HG03159 (cell line): Measurements from ENCODE around the gene SRSF1.
"Not testable (repeated sequence)": the region's sequence is repeated elsewhere in the genome, so short reads cannot be mapped to it uniquely, and the experiment has no call there.

Source experiments
- ATAC-seq: cut with Tn5 transposase; IDR thresholded peaks from one replicate; pipeline ENCODE4 v1.9.1; 2021; ENCODE audit warnings: mild to moderate bottlenecking, moderate library complexity; ENCODE audit not compliant: unreplicated experiment

Gene SRSF1

DNA sequence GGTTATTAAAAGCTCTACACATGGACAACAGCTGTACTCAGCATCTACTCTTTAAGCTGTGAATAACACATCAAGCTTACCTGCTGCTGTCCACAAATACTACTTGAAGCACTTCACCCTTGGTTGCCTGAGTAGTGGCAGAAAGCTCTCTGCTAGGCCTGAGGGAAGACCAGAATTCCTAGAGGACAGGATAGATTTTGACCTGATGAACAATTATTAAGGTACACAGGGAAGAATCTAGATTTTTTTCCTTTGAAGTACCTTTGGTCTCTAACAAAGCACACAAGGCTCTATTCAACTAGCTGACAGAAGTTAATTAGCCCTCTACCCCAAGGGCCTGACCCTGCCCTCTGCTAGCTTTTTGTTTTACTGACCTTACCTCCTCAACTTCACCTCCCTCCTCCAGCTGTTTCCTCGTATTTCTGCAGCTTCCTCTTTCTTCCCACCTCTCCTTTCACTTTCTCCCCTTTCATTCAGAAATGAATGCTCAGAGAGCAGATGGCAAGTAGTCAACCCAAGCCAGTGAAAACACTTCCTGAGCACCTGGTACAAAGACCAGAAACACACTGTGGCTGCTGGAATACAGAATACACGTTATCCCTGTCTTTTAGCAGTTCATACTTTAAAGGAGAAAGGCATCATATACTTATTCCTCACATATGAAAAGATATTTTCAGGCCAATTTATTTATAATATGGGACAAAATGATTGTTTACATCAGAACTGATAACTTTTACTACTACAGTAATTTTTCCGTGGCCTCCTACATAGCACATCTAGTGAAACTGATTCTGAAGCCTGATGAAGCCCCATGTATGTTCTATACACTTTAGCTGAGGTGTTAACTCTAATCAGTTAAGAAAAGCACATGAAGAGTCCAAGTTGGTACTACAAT, 13.3 kb downstream of the SRSF1 start:
- ATAC-seq: no peak

DNA sequence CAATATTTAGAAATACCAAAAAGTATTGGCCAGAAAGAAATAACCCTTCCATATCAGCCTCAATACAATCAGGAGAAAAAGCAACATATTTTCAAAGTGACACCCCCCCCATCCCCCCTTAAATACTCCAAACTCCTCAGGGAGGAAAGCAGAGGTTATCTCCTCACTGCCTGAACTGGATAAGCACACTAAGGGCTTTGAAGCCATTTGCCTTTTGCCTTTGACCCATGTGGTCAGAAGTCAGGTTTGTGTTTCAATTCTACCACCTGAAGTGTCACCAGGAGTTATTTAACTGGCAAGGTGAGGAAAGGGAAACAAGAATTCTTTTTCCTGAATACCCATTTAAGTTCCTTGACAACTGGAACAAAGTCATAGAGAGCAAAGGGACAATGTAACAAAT, 15.5 kb downstream of the SRSF1 start:
- ATAC-seq: no peak

DNA sequence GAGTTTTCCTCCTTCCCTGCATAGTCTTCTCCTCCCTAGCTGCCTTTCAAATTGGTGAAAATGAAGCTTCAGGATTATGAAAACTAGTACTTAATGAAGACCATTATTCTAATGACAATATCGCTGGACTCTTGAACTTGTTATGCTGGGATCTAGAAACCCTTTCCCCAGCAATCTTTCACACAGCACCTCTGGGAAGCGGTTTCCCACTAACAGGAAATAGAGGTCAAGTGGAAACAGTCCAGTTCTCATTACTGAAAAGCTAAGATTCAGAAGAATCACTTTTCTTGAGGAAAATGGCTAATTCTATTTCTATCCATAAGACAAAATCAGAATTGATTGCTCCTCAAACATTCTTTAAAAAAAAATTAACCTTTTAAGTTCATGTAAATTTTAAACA, 17.0 kb downstream of the SRSF1 start:
- ATAC-seq: no peak

DNA sequence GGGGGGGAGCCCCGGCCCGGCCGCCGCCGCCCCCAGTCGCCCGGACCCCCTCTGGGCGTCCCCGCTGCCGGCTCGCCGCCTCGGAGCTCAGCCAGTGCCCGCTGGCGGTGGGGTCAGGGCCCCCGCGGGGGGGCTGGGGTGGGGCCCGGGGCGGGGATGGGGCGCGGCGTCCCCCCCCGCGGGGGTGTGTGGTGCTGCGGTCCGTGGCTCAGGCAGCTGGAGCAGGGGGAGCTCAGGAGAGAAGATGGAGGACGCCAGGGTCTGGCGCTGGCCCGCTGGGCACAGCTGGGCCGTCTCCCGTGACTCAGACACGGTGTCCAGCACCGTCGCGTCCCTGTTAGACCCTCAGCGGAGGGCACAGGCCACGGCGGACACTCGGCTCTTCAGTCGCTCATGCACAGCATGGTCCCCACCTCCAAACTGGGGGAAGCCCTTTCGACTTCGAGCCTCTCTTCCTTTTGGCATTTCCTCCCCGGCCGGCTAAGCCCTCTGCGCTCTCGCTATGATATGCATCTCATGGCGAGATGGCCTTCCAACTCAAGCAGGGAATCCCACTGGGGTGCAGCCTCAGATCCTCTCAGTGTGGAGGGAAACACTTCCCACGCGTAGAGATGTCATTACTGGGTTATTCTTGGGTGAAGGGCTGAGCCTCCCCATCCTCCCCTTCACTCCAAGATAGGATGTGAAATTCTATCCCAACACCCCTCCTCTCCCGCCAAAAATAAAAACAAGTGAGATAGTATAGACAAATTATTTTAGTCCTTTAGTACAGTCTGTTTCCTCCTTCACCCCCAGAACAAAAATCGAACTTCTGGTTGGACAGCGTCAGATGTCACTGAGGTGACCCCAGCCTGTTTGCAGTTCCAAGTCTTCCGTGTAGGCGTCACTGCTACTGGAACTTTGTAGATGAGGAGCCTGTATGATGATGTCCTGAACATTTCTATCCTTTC, 18.5 kb downstream of the SRSF1 start:
- peak; percentile 75 for ATAC-seq

DNA sequence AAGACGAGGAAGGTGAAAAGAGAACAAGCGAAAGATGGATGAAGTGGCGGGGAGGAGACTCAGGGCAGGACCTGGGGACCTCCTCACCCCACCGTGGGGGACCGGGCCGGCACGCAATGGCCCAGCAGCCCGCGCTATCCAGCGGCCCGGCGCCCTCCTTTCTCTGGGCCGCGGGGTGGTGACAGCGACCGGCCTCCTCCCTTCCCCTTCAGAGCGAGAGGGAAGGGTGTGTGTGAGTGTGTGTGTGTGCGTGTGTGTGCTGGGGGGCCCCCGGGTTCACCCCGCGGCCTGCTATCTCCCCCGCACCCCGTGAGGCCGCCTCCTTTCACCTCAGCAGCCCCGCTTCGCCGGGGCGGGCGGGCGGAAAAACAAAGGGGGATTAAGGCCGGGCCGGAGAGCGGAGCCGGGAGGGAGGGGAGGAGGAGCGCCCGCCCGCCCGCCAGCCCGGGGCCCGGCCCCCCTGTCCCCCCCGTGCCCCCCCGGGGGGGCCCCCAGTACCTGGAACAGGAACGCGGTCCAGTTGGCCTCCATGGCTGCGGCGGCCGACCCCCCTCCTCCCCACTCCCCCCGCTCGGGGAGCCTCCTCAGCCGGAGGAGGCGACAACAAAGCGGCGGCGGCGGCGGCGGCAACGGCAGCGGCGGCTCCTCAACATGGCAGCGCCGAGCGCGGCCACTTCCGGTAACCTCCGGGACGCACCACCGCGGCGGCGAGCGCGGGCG, 19.3 kb downstream of the SRSF1 start, which contains the start of gene VEZF1:
Gene VEZF1 (minus strand): TSS at position 674 of the 720 bp plus-strand sequence. CDS start 143 bp downstream, at position 531.
- peak; percentile 57 for ATAC-seq

DNA sequence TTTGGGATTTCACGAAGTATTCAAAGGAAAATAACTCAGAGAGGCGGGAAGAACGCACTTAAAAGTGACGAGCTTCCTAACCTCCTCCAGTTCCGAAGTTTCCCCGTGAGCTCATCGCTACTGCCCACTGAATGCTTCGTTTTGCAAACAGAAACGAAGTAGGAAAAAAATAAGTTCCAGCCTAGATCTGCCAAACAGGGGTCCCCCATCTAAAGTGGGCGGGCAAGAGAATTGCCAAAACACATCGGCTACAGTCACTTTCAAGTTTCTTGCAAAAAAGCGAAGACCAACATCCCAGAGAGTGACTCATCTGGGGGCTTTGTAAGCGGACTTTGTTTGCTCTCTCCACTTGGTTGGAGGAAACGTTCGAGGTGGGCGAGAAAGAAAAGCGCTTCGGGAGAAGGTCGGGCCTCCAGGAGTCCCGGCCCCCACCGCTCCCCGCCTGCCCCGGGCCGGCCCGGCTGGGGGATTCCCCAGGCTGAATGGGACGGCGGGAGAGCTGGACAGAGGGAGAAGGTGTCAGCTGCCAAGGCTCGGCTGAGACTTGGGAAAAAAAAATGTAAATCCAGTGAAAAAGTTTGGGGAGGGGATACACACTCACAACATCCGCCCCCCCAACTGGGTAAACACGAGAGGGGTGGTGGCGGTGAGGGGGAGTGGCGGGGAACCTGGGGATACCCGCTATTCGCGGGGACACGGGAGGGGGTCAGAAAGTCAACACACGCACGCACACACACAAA, 20.0 kb downstream of the SRSF1 start:
- ATAC-seq: peak; percentile 2

GRCh38 chr17:57985675-57985974, 21.4 kb downstream of the SRSF1 start:
- no peak for ATAC-seq

GRCh38 chr17:57984936-57985674, 21.9 kb downstream of the SRSF1 start:
- ATAC-seq: no peak

DNA sequence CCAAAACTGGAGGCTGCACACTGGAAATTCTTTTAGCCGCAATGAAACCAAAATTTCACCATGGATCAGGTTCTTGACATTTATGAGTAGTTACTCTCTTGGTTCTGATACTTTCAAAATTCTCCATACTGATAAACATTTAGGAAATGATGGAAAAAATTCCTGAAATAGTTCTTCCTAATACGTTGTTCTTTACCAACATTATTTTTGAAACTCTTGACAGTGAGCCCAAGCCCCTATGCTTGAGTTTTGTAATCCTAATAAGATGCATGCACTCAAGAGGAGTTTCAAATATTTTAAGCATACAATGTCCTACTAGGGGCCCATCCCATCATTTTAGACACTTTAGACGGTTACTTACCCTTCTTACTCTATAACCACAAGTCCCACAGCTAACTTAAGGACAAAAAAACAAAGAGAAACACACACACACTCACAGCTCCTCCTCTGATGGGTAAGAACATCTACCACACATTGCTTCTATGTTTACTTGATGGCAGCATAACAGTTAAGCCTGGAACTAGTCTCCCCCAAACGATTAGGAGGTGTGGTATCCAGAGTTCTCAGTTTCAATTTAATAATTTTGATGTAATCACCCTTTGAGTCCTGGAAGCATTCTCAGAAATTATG, 22.7 kb downstream of the SRSF1 start:
- no peak for ATAC-seq

GRCh38 chr17:57983446-57983845, 23.6 kb downstream of the SRSF1 start:
- ATAC-seq: no peak

DNA sequence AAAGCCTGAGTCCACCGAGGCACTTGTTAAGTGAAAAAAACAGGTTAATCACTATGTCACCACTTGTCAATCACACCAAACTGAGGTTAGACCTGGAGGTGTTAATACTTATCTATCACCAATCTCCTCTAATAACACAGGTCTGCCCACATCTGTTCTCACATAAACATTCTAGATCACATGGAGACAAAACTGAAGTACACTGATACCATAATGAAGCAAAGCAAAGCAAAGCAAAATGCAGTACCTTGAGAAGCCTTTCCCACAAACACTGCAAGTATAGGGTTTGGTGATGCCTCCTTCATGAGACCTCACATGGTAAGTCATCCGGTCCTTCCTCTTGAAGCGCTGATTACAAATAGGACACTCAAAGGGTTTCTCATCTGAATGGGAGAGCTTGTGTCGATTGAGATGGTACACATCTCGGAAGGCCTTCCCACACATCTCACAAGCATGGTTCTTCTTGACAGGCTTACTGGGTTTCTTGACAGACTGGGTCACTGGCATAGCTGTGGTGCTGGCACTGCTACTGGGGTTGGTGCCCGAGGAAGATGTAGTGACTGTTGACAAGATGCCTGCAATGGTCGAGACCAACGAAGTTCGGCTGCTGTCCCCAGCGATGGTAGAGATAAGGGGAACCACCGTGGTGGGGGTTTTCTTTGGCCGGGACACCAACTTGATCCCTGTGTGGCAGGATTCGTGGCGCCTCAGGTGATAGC, 24.4 kb downstream of the SRSF1 start:
- ATAC-seq: no peak

DNA sequence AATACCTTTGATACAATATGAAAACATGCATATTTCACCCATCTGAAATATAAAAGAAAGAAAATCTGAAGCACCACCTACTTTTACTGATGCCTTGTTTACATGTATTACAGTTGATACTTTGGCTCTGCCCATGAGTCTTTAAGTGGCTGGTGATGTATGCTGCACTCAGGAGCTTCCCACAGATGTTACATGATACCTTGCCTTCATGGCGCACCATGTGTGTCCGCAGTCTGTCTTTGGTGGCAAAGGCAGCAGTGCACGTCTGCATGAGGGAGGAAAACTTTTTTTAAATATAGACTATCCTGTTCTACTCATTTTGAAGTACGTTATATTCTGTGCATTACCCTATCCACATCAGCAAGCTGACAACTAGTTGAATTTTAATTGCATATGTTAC, 26.5 kb downstream of the SRSF1 start:
- ATAC-seq: no peak

DNA sequence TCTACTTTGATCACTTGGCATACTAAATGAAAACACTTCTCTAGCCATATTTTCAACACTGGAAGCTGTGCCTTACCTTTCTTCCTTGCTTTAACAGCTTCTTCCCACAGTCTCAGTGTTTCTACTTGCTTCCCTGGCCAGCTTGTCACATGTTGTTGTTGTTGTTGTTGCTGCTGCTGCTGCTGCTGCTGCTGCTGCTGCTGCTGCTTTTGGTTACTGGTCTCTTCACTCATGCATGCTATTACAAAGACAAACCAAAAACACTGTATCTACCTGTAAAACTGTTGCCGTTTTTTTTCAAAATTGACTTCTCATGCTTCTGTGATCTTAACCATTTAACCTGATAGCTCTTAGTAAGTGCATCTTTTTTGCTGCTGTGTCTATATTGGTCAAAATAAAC, 28.0 kb downstream of the SRSF1 start:
- ATAC-seq: no peak

DNA sequence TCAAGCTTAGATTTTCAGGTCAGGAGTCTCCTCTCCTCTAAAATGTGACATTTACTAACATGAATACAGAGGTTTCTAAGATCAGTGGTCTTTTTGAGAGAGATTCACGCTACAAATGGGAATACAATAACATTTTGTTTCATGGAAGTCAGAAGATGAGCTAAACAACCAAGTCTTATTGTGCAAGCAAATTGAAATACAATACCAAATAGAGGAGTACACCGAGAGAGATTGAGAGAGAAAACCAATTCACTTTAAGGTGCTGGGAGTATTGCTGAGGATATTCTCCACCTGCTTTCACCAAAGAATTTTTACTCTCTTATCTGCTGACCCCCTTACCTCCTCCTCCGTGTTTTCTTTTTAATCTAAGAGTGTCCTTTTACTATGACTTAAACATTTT, 30.5 kb downstream of the SRSF1 start:
- no peak for ATAC-seq

- ATAC-seq: no peak
These were observed 32.0 kb downstream of the SRSF1 start for GRCh38 chr17:57975044-57975443.

DNA sequence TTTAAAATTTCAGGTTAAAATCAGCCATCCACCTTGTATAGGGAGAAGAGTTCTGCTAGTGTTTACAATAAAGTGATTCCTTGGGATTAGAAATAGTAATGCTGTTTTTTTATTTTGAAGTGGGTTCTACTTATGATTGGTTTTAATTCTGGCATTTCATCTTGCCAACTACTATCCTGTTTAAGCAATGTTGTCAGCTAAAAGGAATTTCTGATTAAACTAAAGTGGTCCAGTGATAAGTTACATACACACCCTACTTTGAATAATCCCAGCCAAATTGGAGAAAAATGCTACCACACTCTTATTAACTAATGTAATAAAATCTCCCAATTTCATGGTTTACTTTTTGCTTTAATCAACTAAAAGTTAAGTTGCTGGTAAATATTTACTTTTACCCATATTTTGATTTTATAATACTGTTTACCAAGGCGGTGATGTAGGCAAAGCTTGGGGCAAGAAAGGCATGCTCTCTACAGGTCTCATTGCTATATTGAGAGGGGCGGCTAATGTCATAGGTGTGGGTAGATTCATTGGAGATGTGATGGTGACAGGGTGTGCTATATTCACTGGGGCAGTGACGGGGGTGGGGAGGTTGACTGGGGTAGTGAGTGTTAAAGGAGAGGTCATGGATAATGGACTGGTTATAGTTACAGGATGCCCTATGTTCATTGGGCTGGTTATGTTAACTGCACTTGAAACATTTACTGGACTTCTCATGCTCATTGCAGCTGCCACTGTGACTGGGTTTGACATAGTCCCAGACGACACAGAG, 32.8 kb downstream of the SRSF1 start:
- not testable (repeated sequence) for ATAC-seq

- ATAC-seq: no peak
These were observed 34.9 kb downstream of the SRSF1 start for GRCh38 chr17:57972151-57972550.

GRCh38 chr17:57971572-57971971, 35.5 kb downstream of the SRSF1 start:
- ATAC-seq: no peak
